ENCODE measurements around the gene INPP5E.

Gene INPP5E

DNA sequence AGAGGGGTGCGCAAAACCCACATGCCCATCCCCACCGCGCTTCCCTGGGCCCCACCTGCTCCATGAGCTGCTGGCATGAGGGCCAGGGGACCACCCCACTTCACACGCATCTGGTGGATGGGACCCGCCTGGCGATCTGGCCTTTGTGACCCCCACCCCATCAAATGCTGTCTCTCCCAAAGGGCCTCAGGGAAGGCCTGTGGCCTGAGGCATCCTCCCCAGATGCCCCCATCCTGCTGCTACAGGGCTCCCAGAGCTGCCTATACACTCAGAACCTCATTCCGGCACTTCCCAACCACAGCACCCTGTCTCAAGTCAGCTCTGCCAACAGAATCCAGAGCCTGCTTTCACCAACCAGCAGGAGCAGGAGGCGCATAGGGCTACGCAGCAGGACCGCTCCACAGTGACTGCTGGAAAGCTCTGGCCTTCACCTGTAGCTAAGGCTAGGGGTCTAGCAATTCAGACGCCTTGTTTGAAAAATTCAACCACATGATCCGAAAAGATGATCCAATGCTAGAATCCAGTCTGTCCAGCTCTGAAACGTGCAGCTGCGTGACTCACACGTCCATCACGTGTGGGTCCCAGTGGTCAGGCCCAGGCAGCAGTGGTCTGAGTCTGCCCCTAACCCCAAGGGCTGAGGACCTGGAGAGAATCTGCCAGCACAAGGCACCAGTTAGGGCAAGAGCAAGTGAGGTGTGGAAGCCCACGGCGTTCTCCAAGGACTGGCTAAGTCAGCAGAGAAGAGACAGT, 38.3 kb downstream of the INPP5E start:
- no peak for DNase-seq

DNA sequence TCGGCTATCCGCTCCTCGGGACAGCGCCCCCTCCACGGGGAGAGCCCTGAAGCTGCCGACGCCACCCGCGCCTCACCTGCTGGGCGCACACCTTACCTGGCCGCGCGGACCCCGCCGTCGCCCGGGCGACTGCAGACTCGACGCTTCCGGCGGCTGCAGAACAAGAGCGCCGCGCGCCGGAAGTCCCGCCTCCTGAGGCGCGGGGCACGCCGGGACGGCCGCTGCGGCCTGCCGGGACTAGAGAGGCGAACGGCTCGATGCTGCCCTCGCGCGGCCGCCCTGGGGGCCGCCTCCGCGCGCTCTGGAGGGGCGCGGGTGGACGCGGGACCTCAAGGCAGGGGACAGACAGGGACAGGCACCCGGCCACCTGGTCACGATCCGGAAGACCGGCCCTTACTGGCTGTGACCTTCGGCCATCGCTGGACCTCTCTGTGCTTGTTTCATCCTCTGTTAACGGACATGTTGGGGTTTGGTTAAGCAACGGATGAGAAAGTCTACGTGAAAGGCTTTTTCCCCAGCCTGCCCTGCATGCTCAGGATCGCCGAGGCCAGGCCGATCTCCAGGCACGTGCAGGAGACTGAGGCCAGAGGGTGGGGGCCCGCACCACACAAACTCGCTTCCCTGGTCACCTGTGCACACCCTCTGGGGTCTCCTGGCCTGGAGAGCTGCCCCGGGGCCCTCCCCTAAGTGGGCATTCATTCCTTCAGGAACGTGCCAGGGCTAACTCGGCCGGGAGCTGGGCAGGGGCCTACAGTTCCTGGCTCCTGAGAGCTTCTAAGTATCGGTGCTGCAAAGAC, 39.4 kb downstream of the INPP5E start, which contains the start of gene SNAPC4:
SNAPC4 (minus strand) TSS at position 133 of the 797 bp plus-strand sequence. CDS start 1,742 bp downstream, outside the sequence.
- peak; percentile 83 to 89 for DNase-seq

DNA sequence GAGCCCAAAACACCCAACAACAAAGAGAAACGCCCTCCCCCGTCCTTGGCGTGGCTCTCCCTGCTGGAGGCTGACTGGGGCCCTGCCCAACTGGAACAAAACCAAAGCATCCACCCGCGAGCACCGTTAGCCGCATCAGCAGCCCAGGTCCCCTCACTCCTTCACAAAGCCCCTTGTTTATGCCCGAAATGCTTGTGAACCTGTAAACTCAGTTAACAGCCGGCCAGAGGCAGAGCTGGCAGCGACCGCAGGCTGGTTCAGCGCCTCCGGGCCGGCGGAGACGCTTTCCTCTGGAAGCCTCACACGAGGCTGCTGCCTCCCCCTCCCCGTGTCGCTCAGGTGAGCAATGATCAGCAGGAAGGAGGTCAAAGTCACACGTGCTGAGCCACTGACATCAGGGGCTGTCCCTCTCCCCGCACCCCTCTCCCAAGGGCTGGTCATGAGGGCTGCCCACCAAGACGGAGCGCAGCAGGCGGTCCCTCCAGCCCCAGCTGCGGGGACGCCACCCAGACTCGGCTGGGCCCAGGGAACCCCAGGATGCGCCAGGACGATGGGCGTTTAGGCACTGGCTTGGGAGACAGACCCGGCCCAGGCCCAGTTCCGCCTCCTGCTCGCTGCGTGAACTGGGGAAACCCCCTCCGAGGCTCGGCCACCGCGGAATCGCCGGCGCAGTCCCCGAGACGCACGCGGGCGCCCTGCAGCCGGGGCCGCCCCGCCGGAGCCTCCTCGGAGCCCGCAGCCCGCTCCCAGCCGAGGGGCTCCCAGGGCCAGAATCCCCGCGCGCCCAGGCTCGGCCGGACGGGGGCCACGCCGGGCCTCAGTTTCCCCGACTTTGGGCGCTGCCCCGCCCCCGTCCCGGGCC, 40.2 kb downstream of the INPP5E start:
- peak in 1 of 2 donors; percentile 28 for DNase-seq

DNA sequence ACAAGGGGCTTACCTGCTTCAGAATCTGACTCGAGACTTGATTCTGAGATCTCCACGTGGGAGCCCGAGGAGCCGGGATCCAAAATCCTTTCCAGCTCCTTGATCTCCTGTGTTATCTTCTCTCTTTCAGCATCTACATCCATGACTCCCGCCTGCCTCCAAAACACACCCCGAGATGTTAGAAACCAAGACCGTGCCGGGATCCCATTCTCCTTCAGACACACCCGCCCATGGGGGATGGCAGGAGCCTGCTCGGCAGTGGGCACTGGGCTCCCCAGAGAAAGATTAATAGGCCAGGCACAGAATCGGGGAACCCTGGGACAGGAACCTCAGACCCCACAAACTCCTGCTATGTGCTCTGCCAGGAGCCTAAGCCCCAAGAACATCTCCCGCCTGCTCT, 41.4 kb downstream of the INPP5E start:
- no peak for DNase-seq

DNA sequence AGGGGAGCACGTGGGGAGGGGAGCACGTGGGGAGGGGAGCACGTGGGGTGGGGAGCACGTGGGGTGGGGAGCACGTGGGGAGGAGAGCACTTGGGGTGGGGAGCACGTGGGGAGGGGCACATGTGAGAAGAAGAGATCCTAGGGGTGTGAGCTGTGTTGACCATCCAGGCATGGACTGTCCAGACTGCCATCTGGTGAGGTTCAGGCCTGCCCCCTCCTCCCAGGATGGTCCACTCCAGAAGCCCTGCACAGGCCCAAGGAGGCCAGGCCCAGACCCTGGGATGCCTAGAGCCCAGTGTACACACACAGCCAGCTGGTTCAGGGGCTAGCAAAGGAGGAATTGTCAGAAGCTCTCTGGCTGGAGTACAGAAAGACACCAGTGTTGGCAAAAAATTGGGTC, 42.0 kb downstream of the INPP5E start:
- DNase-seq, result no peak

DNA sequence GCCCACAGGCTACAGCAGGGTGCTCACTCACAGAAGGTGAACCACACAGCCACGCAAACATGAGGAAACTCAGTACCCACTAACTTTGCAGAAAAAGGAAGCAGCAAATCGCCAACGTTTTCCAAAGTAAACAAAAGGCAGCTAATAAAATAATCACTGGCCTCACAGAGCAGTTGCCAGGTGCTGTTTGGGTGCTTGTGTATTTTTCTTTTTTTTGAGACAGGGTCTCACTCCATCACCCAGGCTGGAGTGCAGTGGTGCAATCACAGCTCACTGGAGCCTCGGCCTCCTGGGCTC, 43.5 kb downstream of the INPP5E start:
- no peak for DNase-seq

DNA sequence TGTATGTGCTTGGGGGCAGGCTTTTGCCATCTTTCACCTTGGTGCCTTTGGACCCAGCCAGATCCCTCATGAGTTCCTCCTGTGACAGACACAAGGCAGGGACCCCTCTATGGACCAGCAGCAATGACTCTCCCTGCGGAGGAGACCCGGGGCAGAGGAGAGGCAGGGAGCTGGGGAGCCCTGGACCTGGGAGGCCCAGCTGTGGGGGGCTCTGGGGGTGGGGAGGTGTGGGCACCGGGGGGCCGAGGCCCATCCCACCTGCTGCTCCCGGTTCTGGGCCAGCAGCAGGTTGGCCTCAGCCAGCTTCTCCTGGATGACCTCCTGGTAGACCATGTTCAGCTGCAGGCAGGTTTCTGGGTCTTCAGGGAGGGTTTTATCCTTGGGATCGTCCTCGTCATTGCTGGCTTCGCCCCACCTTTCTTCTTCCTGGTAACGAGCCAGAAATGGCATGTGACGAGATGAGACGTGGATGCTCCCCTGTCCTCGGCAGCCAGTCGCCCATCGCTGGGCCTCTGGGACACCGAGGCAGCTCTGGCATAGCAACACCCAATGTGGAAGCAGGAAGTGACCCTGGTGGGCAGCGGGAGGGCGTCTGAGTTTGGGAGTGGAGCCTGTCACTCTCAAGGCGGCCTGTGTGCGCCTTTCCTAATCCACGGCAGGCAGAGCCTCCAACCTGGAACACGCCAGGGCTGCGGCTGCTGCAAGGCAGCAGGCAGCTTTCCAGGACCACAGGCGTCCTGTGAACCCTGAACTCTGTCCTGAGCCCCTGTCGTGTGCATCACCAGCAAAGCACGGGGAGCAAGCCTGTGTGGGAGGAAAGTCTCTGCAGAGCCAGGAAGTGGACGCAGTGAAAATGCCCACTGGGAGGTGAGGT, 44.1 kb downstream of the INPP5E start:
- no peak for DNase-seq

DNA sequence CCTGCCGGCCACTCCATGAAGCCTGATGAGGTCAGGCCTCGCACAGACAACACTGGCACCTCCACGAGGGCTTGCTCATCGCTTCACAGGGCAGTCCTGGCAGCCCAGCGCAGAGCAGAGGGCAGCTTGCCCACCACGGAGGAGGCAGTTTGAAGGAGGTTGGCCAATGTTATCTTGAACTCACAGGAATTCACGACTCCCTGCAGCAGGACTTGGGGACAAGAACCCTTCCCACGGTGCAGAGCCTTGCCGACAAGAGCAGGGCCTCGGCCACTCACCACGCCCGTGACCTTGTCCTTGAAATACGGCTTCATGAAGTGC, 44.7 kb downstream of the INPP5E start:
- no peak for DNase-seq

DNA sequence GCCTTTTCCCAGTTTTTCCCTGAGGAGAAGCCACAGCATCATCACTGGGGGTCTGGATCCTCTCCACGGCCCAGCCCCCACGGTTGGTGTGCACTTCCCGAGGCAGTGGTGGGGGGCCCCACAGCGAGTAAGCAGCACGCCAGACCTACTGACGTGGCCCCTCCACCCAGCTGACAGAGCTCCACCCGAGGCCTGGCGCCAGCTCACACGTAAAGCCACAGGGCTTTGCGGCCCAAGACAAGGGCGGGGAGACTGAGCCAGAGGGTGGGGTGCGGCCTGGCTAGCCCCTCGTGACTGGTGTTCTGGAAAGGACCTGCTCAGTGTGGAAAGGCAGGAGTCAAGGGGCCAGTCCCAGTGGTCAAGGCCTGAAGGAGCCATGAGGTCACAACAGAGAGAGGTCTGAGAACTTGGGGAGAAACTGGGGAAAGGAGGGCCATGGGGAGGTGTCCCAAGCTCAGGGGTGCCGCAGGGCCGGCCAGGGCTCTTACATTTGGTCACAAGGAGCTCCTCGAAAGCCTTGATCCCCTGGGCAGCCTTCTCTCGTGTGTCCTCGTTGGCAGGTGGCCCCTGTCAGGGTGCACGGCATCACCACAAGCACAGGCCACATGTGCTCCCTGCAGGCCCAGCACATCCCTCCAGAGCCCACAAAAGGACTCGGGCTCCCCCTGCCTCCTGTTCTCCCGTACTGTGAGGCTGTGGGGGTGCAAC, 45.2 kb downstream of the INPP5E start:
- no peak for DNase-seq

DNA sequence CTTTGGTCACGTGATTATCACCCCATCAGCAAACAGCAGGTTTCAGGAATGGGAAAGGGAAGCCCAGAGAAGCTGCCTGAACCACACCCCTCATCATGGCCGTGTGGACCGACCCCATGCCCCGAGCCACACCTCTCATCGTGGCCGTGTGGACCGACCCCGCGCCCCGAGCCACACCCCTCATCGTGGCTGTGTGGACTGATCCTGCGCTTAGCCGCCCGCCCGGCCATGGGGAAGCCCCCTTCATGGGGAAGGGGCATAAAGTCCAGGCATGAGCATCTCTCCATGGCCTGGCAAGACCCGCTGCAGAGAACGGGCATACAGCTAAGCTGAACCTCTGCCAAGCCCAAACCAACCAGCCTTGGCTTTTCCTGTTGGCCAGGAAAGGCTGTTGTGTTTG, 46.1 kb downstream of the INPP5E start:
- DNase-seq, result no peak

DNA sequence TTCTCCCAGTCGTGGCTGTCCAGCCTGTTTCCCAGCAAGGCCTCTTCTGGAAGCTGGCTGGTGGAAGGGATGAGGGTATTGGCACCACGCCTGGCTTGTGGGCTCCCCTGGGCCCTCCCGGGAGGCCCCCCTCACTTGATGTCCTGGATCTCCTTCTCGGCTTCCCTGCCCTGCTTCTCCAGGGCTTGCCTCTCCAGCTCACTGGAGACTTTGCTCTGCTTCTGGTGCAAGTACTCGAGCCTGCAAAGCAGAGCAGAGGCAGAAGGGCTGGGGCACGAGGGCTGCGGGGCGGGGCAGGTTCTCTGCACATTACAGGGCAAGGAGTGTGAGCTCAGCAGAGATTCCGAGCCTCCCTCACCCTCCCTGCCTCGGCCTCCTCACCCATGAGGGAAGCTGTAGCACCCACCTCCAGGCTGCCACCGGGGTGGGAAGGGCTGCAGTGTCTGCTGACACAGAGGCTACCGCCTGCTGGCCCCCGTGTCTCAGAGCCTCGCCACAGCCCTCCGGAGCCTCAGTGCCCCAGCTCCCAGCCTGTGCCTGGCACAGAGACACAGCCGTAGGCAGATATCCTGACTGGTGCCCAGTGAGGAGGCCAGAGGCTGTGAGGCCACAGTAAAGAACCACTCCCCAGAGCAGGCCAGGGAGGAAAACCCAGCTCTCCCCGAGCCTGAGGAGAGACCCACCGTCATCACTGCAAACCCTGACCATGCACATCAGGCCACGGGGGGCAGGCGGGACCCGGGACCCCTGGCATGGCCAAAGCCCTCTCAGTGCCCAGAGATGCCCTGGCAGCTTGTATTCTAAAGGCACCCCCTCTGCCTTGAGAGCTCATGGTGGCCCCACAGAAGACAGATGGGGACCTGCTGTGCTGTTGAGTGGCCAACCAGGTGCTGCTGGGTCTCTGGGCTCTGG, 46.9 kb downstream of the INPP5E start:
- DNase-seq, result no peak

DNA sequence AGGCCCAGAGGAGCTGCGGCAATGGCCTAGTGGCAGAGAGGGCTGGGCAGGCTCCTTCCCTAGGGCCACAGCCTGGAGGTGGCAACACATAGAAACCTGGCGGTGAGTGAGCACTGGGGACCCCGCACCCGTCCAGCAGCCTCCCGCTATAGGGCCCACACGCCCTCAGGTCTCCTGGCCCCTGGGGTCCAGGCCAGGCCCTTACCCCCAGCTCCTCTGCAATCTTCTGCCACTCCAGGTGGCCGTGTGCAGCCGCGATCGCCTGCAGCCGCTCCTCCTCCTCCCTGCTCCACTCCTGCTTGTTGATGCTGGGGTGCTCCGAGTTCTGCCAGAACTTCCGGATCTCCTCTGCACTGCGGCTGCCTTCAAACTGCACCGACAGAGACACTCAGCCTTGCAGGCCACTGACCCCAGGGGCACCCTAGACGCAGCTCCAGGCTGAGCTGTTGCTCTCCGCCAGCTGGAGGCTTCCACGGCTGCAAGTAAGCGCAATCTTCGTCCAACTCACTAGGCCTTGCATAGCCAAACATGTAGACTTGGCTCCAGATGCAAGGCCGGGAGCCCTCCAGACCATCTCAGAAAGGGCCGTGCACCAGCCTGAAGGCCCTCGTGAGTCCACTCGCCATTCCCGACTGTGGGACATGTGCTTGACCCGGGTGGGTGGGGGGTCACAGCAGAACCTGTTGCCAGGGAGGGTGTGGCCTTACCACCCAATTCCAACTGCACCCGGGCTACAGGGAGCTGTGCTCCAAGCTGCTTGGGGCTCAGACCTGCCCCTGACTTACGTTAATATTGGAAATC, 47.7 kb downstream of the INPP5E start:
- DNase-seq, result no peak

DNA sequence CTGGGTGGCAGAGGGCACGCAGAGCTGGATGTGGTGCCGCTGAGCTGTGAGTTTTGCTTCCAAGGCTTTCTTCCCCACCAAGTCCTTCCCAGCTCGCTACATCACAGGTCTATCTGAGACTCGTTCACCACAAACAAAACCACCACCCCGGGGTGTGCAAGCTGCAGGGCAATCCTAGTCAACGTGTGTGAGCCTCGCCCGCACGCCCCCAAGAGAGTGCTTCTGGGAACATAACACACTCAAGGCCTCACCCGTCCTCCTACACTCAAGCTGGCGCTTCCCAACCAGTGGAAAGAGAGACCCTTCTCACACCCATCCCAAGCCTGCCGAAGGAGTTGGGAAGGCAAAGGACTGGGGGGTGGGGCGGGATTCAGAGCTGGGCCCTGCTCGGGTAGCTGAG, 50.2 kb downstream of the INPP5E start:
- no peak for DNase-seq

DNA sequence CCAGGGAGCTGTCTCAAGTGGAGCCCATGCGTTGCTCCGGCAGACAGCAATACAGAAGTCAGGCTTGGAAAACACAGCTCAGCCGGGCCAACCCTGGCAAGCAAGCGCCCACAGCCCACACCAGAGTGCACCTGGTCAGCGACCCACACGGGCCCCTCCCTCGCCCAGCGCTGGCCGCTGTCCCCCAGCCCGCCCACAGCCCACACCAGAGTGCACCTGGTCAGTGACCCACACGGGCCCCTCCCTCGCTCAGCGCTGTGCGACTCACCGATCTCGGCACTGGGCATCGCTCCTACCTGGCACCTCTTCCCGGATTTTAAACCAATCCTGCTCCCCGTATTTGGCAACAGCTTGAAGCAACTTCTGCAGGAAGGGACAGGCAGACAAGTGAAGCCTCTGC, 52.4 kb downstream of the INPP5E start:
- no peak for DNase-seq

DNA sequence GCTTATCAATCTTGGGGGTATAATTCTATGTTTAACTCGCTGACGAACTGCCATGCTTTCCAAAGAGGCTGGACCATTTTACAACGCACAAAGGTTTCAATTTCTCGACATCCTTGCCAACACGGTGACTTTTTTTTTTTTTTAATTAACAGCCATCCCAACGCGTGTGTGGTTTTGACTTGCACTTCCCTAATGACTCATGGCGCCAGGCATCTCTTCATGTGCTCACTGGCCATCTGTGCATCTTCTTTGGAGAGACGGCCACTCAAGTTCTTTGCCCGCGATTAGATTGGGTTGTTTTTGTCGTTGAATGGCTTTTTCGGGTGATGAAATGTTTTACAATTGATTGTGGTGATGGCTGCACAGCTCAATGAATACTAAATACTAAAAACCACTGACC, 53.6 kb downstream of the INPP5E start:
- no peak for DNase-seq

DNA sequence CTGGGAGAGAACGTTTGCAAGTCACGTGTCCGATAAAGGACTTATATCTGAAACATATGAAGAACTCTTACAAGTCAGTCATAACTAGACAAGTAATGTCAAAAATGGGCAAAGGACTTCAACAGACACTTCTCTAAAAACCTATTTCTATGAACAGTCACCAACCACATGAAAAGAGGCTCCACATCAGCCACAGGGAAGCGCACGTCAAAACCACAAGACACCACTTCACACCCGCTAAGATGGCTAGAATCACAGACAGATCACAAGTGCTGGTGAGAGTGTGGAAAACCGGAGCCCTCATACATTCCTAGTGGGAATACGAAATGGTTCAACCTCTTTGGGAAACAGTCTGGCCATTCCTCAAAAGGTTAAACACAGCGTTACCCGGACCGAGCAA, 54.6 kb downstream of the INPP5E start:
- no peak for DNase-seq

DNA sequence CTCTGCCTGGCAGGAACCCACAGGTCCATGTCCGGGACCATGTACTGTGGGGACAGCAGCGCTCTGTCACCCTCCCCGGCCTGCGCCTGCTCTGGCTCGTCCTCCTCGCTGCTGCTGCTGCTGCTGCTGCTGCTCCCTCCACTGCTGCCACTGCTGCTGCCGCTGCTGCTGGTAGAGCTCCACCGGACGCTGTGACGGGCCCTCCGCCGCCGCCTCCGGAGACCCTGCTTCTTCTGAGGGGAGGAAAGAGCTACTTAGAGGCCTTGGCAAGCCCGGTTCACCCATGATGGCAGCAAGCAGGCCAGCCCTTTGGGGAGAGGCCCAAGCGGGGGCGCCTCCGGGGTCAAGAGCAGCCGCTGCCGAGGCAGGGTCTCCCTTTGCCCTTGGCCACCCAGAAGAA, 56.2 kb downstream of the INPP5E start:
- DNase-seq, result no peak

DNA sequence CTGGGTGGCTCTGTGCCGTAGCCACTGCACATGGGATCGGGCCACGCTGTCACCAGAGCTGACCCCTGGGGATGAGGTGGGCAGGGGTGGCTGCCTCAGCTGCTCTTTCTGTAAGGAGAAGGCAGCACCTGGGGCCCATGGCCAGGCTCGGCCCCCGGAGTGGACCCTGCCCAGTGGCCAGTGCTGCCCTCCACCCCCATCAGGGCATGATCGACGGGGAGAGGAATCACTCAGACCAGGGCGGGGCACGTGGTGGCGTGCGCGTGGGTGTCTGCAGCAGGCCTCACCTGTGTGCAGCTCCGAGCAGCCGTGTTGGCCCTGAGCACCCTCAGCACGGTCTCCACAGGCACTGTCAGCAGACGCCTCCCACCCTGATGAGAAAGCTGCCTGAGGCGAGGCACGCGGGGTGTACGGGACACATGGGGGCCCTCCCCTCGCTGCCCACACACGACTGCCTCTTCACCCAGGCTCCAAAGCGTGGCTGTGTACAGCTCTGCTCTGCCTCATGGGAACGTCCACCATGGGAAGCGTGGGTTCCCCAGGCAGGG, 57.6 kb downstream of the INPP5E start:
- DNase-seq, result no peak

DNA sequence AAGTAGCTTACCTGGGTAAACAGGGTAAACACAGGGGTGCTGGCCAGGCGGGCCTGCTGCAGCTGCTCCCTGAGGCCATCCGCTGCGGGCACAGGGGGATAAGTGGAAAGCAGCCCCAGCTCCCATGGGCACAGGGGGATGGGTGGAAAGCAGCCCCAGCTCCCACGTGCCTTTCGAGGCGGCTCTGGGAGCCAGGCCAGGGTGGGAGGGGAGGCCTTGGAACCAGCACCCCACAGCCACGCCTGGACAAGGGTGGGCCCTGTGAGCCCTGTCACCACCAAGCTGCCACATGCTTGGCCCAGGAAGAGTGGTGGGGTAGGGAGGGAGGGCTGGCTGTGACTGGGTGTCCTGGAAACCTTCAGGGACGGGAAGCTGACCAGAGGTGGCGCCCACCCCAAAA, 58.3 kb downstream of the INPP5E start:
- DNase-seq, result no peak

DNA sequence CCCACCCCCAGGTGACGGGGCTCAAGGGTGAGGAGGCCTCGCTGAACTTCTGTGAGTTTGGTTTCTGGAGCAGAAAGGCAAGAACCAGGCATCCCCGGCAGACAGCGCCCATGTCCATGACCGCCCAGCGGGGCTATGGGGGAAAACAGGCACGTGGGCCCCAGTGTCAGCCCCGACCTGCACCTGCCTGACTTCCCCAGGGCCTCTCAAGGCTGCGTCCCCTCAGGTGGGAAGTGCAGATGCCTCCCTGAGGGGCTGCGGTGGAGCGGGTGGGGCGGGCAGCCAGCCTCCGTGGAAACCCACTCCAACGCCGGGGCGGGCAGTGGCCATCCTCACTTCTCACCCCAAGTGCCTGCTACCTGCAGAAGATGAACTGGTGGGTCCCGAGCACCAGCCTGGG, 59.3 kb downstream of the INPP5E start:
- no peak for DNase-seq
